K562 (cell line): ENCODE results near the gene SPEM1. TPM values are rescaled to one million over a fixed set of nuclear protein-coding genes. Genes with fewer than 3 reads are reported as not detected.

Source experiments
- BRCA1 ChIP-seq, 2 experiments: fragments of 450-650 bp in 1 of 2; sonication (generic) in 1 of 2; formaldehyde crosslinking in 1 of 2; IDR thresholded peaks; 2 replicates each; pipeline versions ENCODE4 v1.5.0 to v1.6.1; 2017 to 2020; ENCODE audit warnings: mild to moderate bottlenecking in 1 of 2, missing genetic modification reagents in 1 of 2
- CCAR2 ChIP-seq: fragments of 200-400 bp; formaldehyde crosslinking; IDR thresholded peaks from 2 replicates; pipeline ENCODE4 v1.6.1; 2017; ENCODE audit warnings: mild to moderate bottlenecking, low read depth, low read length
- CHD1 ChIP-seq: fragments of 200-600 bp; sonication (generic); IDR thresholded peaks from one replicate; pipeline ENCODE4 v1.6.1; 2012; ENCODE audit warnings: mild to moderate bottlenecking, moderate library complexity, low read length, inconsistent platforms
- CTCF ChIP-seq, 3 experiments: IDR thresholded peaks in 2 of 3; conservative IDR thresholded peaks in 1 of 3; 2 replicates each; pipeline ENCODE4 v1.5.1; 2011 to 2012; ENCODE audit warnings: low read length in 3 of 3, mild to moderate bottlenecking in 3 of 3, control low read depth in 2 of 3, improper control_type of control experiment in 1 of 3, inconsistent platforms in 1 of 3, low read depth in 1 of 3, mixed read lengths in 1 of 3, moderate library complexity in 1 of 3; ENCODE audit not compliant: insufficient read depth in 2 of 3
- CTCFL ChIP-seq: IDR thresholded peaks from 2 replicates; pipeline ENCODE4 v1.6.1; 2011; ENCODE audit warnings: borderline replicate concordance, low read depth, mild to moderate bottlenecking, moderate library complexity, low read length; ENCODE audit not compliant: insufficient read depth, poor library complexity, severe bottlenecking
- HDAC3 ChIP-seq: fragments of 450-650 bp; IDR thresholded peaks from 2 replicates; pipeline ENCODE4 v1.6.1; 2018; ENCODE audit warnings: borderline replicate concordance, mild to moderate bottlenecking, moderate library complexity; ENCODE audit not compliant: partially characterized antibody
- NFIC ChIP-seq: fragments of 450-650 bp; IDR thresholded peaks from 2 replicates; pipeline ENCODE4 v1.6.1; 2017; ENCODE audit warnings: mild to moderate bottlenecking, inconsistent platforms
- SMC3 ChIP-seq: conservative IDR thresholded peaks from 2 replicates; pipeline ENCODE4 v1.6.1; 2011; ENCODE audit warnings: low read depth, low read length, improper control_type of control experiment; ENCODE audit not compliant: insufficient read depth
- TOE1 ChIP-seq, 2 experiments: fragments of 450-650 bp in 1 of 2; sonication (generic) in 1 of 2; formaldehyde crosslinking in 1 of 2; IDR thresholded peaks; 2 replicates each; pipeline versions ENCODE4 v1.7.1 to v1.8.0; 2016 to 2022; ENCODE audit warnings: borderline replicate concordance in 2 of 2, mild to moderate bottlenecking in 2 of 2, antibody characterized with exemption in 1 of 2, inconsistent platforms in 1 of 2, low read depth in 1 of 2, missing genetic modification reagents in 1 of 2, moderate library complexity in 1 of 2
- ZBTB1 ChIP-seq: sonication (generic); formaldehyde crosslinking; IDR thresholded peaks from 2 replicates; pipeline ENCODE4 v1.8.1; 2023; ENCODE audit warnings: missing genetic modification reagents, low read depth, mild to moderate bottlenecking, borderline replicate concordance
- ZEB2 ChIP-seq: fragments of 450-650 bp; IDR thresholded peaks from 2 replicates; pipeline ENCODE4 v1.6.1; 2016
- ZNF449 ChIP-seq: fragments of 250-450 bp; sonication (Bioruptor Pico); IDR thresholded peaks from 2 replicates; pipeline ENCODE4 v1.8.0; 2022; ENCODE audit warnings: moderate library complexity, mild to moderate bottlenecking, inconsistent platforms
- ZNF583 ChIP-seq: fragments of 250-450 bp; sonication (Bioruptor Pico); IDR thresholded peaks from 2 replicates; pipeline ENCODE4 v1.4.0; 2020
- ZNF780A ChIP-seq: fragments of 250-450 bp; sonication (Bioruptor Pico); IDR thresholded peaks from 2 replicates; pipeline ENCODE4 v1.5.0; 2021; ENCODE audit warnings: mild to moderate bottlenecking
- polyA plus RNA-seq, 8 experiments: library from polyadenylated mRNA; depleted of rRNA in 4 of 8; stranded (reverse) in 5 of 8; unstranded in 3 of 8; fragments of >200 nt; fragmentation: Nextera tagmentation in 2 of 8; fragmentation: Illumina TruSeq in 1 of 8; extraction: Ambion mirVana in 2 of 8; extraction: Trizol in 1 of 8; gene quantifications; 2 replicates each; pipeline versions ENCODE4 v1.2.1 to v1.2.3, GENCODE V29; 2011 to 2014; ENCODE audit warnings: inconsistent platforms in 1 of 8, missing spikeins in 1 of 8
- total RNA-seq, 7 experiments: library from RNA; depleted of rRNA in 6 of 7; stranded (reverse); fragments of >200 nt in 6 of 7; fragmentation: Illumina TruSeq in 2 of 7; extraction: Trizol in 2 of 7; gene quantifications; 2 replicates each; pipeline versions ENCODE4 v1.2.1 to v1.2.3, GENCODE V29; 2011 to 2021; ENCODE audit warnings: low replicate concordance in 1 of 7
- TF ChIP-seq, protein P1 (sequence below): IDR thresholded peaks from 2 replicates; pipeline ENCODE4 v1.6.1; 2011; ENCODE audit not compliant: insufficient read length; ENCODE audit errors: extremely low read depth
- TF ChIP-seq, protein P2 (sequence below): fragments of 150-350 bp; conservative IDR thresholded peaks from 2 replicates; pipeline ENCODE4 v1.6.1; 2014; ENCODE audit warnings: low read length
- TF ChIP-seq, protein P3 (sequence below): sonication (generic); formaldehyde crosslinking; IDR thresholded peaks from 2 replicates; pipeline ENCODE4 v1.8.1; 2022; ENCODE audit warnings: missing genetic modification reagents

SPEM1 gene
- total and polyA plus RNA-seq, 9 of the 15 experiments (the other 6 are each of a cell fraction or from before 2014, with no cell fraction given), result not detected

DNA sequence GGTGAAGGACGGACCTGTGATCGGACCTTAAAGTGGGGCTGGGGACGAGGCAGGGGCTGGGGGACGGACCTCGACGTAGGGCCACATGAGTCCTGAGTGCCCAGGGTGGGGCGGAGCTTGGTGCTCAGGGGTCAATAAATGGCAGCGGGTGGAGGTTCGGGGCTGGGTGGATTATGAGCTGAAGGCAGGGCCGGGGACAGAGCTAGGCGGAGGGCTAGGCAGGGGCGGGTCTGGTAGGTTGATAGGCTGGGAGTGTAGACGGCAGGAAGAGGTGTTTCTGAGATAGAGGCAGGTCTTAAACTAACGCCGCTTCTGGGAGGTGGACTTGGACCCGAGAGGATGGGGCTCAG, 25.5 kb downstream of the SPEM1 start (continued):
- TF ChIP-seq, protein P1, sequence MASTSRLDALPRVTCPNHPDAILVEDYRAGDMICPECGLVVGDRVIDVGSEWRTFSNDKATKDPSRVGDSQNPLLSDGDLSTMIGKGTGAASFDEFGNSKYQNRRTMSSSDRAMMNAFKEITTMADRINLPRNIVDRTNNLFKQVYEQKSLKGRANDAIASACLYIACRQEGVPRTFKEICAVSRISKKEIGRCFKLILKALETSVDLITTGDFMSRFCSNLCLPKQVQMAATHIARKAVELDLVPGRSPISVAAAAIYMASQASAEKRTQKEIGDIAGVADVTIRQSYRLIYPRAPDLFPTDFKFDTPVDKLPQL, result no peak
- TF ChIP-seq ZNF583 (CRISPR knock-in tag), result no peak
- TF ChIP-seq BRCA1 (IDR thresholded peaks at IDR 0.05), result no peak
- TF ChIP-seq BRCA1 (CRISPR knock-in tag; IDR thresholded peaks at IDR 0.05), result no peak
- TF ChIP-seq CTCF (IDR thresholded peaks at IDR 0.05 in 2 of 3, conservative IDR thresholded peaks at IDR 0.05 in 1 of 3; ENCODE audit: insufficient read depth in 2 of 3, low read depth in 1 of 3, low read length in 3 of 3), result no peak
- no peak for TF ChIP-seq CTCFL
- TF ChIP-seq, protein P2, sequence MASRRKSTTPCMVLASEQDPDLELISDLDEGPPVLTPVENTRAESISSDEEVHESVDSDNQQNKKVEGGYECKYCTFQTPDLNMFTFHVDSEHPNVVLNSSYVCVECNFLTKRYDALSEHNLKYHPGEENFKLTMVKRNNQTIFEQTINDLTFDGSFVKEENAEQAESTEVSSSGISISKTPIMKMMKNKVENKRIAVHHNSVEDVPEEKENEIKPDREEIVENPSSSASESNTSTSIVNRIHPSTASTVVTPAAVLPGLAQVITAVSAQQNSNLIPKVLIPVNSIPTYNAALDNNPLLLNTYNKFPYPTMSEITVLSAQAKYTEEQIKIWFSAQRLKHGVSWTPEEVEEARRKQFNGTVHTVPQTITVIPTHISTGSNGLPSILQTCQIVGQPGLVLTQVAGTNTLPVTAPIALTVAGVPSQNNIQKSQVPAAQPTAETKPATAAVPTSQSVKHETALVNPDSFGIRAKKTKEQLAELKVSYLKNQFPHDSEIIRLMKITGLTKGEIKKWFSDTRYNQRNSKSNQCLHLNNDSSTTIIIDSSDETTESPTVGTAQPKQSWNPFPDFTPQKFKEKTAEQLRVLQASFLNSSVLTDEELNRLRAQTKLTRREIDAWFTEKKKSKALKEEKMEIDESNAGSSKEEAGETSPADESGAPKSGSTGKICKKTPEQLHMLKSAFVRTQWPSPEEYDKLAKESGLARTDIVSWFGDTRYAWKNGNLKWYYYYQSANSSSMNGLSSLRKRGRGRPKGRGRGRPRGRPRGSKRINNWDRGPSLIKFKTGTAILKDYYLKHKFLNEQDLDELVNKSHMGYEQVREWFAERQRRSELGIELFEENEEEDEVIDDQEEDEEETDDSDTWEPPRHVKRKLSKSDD, result no peak
- no peak for TF ChIP-seq SMC3
- no peak for TF ChIP-seq ZEB2
- TF ChIP-seq CCAR2, result no peak
- no peak for TF ChIP-seq ZNF780A (CRISPR knock-in tag)
- no peak for TF ChIP-seq ZNF449 (CRISPR knock-in tag)
- TF ChIP-seq NFIC, result 0 out of 2 replicates have a peak, but pooled peaks have one; percentile 28
- TF ChIP-seq CHD1, result no peak
- no peak for TF ChIP-seq ZBTB1
- TF ChIP-seq HDAC3, result no peak
- TF ChIP-seq TOE1 (IDR thresholded peaks at IDR 0.05; ENCODE audit: borderline replicate concordance), result peak; percentile 30; the same call in 1 of the 2 replicates
- TF ChIP-seq TOE1 (CRISPR knock-in tag; IDR thresholded peaks at IDR 0.05; ENCODE audit: borderline replicate concordance, low read depth), result no peak
- TF ChIP-seq, protein P3, sequence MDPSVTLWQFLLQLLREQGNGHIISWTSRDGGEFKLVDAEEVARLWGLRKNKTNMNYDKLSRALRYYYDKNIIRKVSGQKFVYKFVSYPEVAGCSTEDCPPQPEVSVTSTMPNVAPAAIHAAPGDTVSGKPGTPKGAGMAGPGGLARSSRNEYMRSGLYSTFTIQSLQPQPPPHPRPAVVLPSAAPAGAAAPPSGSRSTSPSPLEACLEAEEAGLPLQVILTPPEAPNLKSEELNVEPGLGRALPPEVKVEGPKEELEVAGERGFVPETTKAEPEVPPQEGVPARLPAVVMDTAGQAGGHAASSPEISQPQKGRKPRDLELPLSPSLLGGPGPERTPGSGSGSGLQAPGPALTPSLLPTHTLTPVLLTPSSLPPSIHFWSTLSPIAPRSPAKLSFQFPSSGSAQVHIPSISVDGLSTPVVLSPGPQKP, result no peak
